Heart left ventricle (tissue), 13 donors: ENCODE measurements around the gene FAM50B.

Experiments used
- POLR2A ChIP-seq, 2 donors: fragments of 450-650 bp; IDR thresholded peaks; one replicate each; pipeline ENCODE4 v1.6.1; 2017; ENCODE audit warnings: antibody characterized with exemption in 2 of 2, mild to moderate bottlenecking in 2 of 2, moderate library complexity in 2 of 2
- TF ChIP-seq, protein P1 (sequence below), 12 donors: fragments of 200-600 bp; sonication (generic) in 4 of 12; IDR thresholded peaks; one replicate each; pipeline versions ENCODE4 v1.5.0 to v1.8.0; 2018 to 2022; ENCODE audit warnings: antibody characterized with exemption in 12 of 12, mild to moderate bottlenecking in 5 of 12
- donor health status: ischemic (EF 13 %, LVEDD 7.1; RV severe dilation, severe dysfunction).
- donor health status: DM: no; HTN: yes; CAD: no.
- donor health status: DM: no; HTN: no; CAD: no.
- donor health status: ischemic (EF 25% LVEDD 6.9; RV normal size, moderate dysfunction).
- donor health status: ischemic (EF 25% LVEDD 5.7; RV mildly dilated, moderate dysfunction).
- donor health status: ischemic (EF 35%, LVEDD 5.7; RV mildly dilated, moderate dysfunction).
- donor health status: nonischemic (EF 11% LVEDD 7.7; RV severe dilation, severe dysfunction).
- donor health status: DM: yes; HTN: yes; CAD: no.
- donor health status: PGD.
- donor health status: ischemic (EF 29% LVEDD 5.4; RV normal size, mild dysfunction).
- donor health status: nonischemic (EF 23%, LVEDD 6.1; RV moderate dilation, normal function).

DNA sequence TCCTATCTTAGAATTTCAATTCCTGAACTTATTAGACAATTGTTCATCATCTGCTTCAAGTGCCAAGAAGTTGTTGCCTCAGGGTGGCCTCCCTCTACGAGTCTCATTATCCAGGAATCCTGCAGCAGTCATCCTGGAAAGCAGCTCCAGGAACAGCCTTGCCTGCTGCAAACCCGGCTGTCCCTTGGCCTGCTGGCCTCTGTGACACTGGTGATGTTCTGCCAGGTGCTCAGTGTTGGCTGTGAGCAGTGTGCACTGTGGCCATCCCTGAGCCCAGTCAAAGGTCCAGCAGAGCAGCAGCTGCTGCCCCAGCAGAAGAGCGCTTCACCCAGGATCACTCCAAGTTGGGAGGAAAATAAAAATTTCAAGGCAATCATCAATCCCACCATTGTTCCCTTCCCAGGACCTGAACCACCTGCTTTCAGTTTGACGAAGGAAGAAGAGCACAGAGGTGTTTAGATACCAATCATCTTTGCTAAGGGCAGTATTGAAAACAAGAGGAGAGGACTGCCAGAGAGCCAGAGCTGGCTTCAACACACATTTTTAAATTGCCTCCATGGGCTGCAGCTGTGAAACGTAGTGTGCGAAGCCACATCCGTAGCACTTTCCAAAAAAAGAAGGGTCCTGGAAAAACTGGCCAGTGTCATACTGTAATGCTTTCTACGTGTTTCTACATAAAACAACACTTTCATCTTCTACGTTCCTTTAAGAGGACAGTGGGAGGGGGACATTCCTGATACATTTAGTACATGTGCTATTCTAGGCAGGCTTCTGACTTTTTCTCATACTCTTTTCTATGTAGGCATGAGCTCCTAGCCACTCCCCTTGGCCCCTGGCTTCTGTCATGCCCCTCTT lies 7.2 kb upstream of the FAM50B start:
- no peak for TF ChIP-seq POLR2A (IDR thresholded peaks at IDR 0.05)
- TF ChIP-seq, protein P1, sequence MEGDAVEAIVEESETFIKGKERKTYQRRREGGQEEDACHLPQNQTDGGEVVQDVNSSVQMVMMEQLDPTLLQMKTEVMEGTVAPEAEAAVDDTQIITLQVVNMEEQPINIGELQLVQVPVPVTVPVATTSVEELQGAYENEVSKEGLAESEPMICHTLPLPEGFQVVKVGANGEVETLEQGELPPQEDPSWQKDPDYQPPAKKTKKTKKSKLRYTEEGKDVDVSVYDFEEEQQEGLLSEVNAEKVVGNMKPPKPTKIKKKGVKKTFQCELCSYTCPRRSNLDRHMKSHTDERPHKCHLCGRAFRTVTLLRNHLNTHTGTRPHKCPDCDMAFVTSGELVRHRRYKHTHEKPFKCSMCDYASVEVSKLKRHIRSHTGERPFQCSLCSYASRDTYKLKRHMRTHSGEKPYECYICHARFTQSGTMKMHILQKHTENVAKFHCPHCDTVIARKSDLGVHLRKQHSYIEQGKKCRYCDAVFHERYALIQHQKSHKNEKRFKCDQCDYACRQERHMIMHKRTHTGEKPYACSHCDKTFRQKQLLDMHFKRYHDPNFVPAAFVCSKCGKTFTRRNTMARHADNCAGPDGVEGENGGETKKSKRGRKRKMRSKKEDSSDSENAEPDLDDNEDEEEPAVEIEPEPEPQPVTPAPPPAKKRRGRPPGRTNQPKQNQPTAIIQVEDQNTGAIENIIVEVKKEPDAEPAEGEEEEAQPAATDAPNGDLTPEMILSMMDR (IDR thresholded peaks at IDR 0.05), result no peak
